Retinal pigment epithelial cell (primary cell): ENCODE results near the gene PLEKHM1.
"Not testable (repeated sequence)": the region's sequence is repeated elsewhere in the genome, so short reads cannot be mapped to it uniquely, and the experiment has no call there.

Experiments used
- DNase-seq: peaks from one replicate; pipeline ENCODE4 v3.0.0-alpha.2; 2010; ENCODE audit warnings: low read depth
- H3K4me3 ChIP-seq: 2 replicates; pipeline ENCODE4 v1.5.1; 2011; ENCODE audit warnings: mild to moderate bottlenecking, low read length, control low read depth, moderate library complexity
- CTCF ChIP-seq: conservative IDR thresholded peaks from 2 replicates; pipeline ENCODE4 v1.5.1; 2011; ENCODE audit warnings: low read depth, low read length, control low read depth, inconsistent platforms

PLEKHM1 gene

DNA sequence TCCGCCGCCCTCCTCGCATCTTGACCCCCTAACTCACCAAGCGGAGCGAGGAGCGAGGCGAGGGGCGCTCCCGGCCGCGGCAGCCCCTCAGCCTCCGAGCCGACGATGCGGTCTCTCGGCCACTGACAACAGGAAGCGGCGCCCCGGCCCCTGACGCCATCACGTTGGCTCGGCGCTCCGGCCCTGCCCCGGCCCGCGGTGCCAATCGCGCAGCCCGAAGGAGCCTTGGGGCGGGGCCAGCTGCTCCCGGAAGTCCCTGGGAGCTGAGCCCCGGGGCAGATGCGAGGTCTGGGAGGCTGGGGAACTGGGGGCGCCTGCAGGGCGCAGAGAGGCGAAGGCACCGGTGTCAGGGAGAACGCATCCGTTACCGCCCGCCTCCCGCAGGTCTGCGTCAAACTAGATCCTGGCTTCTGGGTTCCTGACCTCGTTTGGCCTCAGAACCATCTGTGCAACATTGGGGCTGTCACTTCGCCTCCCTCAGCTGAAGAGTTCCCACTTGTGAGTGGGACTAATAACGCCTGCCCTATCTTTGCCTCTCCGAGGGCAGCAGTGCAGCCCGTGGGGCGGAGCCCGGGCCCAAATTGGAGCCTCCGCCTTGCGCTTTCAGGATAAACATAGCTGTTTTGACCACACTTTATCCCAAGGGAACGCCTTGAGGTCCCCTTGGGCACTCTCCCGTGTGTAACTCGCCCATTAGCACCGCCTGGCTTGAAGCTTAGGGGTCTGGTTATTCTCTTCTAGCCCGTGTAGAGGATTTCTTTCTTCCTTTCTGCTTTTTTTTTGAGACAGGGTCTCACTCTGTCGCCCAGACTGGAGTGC, at the start of gene PLEKHM1:
TSS of gene PLEKHM1 (minus strand) at position 107 of the 819 bp plus-strand sequence. CDS start 8,237 bp downstream, outside the sequence.
- H3K4me3 ChIP-seq = peak within 1 kb of the TSS; percentile 58
- not testable (repeated sequence) for DNase-seq

DNA sequence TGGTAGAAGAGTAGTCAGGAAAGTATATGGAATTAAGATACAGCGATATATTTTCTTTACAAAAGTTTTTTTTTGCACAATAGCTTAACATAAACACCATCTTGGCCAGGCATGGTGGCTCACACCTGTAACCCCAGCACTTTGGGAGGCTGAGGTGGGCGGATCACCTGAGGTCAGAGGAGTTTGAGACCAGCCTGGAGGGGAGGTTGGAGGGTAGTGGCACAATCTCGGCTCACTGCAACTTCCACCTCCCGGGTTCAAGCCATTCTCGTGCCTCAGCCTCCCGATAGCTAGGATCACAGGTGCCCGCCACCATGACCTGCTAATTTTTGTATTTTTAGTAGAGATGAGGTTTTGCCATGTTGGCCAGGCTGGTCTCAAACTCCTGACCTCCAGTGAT, 47.6 kb upstream of the PLEKHM1 start:
- not testable (repeated sequence) for H3K4me3 ChIP-seq, DNase-seq

DNA sequence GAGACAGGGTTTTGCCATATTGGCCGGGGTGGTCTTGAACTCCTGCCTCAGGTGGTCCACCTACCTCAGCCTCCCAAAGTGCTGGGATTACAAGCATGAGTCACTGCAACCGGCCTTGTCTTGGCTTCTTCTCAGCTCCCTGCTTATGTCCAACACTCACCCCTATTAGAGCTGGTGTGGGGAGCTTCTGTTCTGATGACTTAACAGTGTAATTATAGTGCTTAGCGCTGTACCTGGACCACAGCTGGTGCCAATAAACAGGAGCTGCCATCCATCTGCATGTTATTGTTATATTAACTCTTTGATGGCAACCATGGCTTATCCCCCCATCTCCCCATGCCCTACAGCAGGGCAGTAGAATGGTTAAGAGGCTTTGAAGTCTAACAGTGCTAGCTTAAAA, 15.6 kb upstream of the PLEKHM1 start:
- DNase-seq, H3K4me3 ChIP-seq: not testable (repeated sequence)

DNA sequence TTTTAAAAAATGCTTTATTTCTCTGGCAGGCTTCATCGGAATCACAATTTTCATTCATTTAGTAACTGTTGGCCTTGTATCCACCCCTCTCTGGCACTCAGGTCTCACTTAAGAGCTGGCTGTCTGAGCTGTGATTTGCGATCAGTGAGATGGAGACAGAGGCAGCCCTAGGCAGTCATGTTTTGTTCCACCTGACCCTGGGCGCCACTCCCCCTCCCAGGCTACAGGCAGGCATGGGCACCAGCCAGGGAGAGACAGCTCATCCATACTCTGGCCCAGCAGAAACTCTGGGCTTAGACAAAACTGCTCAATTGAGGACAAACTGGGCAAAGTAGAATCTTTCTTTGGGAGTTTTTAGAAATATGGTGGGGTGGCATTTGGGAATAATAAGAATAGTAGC, 14.7 kb upstream of the PLEKHM1 start:
- not testable (repeated sequence) for DNase-seq, H3K4me3 ChIP-seq

DNA sequence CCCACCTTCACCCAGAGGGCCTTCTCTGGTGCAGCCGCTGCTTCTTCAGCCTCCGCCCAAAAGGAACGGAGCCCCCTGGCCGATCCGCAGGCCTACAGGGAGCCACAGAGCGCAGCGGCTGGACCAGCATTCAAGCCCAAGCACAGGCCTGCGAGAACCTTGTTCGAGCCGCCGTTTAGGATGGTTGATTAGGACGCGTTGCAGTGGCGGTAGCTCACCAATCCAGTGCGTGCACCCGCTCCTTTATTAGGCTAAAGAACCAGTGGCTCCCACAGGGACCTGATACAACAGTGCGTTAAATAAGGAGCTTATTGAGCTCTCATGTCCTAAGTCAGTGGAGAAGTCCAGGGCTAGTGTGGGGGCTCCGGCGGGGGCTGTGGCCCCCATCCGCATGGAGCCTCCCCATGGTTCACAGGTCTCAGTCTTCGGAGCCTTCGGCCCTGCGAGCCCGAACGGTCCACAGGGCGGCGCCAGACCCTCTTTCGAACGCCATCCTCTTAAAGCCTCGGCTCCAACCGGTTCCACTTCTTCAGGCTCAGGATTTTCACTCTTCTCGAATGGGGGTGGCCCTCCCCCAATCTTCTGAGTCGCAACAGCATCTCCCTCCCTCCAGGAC, 10.7 kb upstream of the PLEKHM1 start:
- not testable (repeated sequence) for H3K4me3 ChIP-seq, DNase-seq
- peak; percentile 16 for TF ChIP-seq CTCF

GRCh38 chr17:45500478-45500877, 10.0 kb upstream of the PLEKHM1 start:
- not testable (repeated sequence) for DNase-seq, H3K4me3 ChIP-seq

- not testable (repeated sequence) for H3K4me3 ChIP-seq, DNase-seq
Observed at GRCh38 chr17:45499208-45499607, 8.7 kb upstream of the PLEKHM1 start.

- H3K4me3 ChIP-seq = not testable (repeated sequence)
Observed at GRCh38 chr17:45498377-45498776, 7.9 kb upstream of the PLEKHM1 start.

GRCh38 chr17:45497449-45497848, 6.9 kb upstream of the PLEKHM1 start:
- DNase-seq = not testable (repeated sequence)

More at GRCh38 chr17:45498377-45498776, 7.9 kb upstream of the PLEKHM1 start:
- DNase-seq = not testable (repeated sequence)

DNA sequence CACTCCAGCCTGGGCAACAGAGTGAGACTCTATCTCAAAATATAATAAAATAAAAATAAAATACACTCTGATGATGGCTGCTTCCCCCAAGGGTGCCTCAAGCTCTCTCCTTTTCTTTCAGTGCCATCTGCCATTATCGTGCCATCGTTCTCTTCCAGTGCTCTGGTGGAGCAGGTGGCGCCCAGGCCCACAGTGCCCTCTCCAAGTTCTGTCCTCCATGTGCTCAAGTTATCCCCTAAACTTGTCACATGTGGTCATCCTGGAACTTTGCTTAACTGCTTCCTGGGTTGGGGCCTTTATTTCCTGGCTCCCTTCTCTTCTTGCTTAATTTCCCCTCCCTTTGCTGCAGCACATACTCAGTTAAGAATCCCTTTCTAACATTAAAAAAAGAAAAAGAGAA, 6.0 kb upstream of the PLEKHM1 start:
- DNase-seq = not testable (repeated sequence)

More at GRCh38 chr17:45497449-45497848, 6.9 kb upstream of the PLEKHM1 start:
- not testable (repeated sequence) for H3K4me3 ChIP-seq

GRCh38 chr17:45494556-45494955, 4.0 kb upstream of the PLEKHM1 start:
- H3K4me3 ChIP-seq, DNase-seq: not testable (repeated sequence)

More for the DNA sequence above, 6.0 kb upstream of the PLEKHM1 start:
- not testable (repeated sequence) for H3K4me3 ChIP-seq

- not testable (repeated sequence) for H3K4me3 ChIP-seq, DNase-seq
Observed at GRCh38 chr17:45492156-45492555, 1.6 kb upstream of the PLEKHM1 start.

- H3K4me3 ChIP-seq = peak overlapping the region; percentile 58
- DNase-seq = not testable (repeated sequence)
Observed at GRCh38 chr17:45490198-45490597, 323 bp downstream of the PLEKHM1 start.

GRCh38 chr17:45487704-45488103, 2.8 kb downstream of the PLEKHM1 start:
- H3K4me3 ChIP-seq = not testable (repeated sequence)
- DNase-seq = peak; percentile 63

- H3K4me3 ChIP-seq, DNase-seq: not testable (repeated sequence)
Observed at GRCh38 chr17:45483591-45484216, 6.8 kb downstream of the PLEKHM1 start.

DNA sequence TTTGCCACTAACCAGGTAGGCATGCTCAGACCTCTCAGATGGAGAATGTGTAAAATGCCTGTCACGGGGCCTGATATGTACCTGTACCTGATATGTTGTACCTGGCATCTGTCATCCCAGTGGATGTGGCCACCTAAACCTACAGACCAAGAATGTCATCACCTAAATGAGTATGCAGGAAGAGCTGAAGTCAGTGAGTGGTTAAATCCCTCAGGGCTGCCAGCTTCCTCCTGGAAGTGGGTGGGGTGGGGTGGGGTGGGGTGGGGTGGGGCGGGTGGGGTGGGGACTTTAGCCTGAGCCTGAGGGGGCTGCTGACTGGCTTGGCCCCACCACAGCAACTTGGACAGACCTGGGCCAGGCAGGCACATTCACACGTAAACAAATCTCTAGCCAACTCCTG, 7.3 kb downstream of the PLEKHM1 start:
- not testable (repeated sequence) for H3K4me3 ChIP-seq, DNase-seq

DNA sequence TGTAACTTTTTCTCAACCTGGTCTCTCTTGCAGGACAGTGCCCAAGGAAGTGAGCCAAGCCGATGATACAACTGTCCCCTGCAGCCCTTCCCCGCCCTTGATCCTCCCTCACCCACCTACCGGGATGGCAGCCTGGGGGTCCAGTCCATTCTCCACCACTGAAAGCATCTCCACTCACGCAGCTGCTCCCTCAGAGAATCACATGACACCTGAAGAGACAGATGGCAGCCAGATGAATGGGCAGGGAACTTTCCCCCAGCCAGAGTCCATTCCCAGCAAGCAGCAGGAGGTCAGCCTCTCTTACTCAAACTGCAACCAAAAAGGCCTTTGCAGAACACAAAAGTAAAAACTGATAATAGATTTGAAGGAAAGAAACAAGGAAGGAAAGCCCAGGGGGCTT, 8.2 kb downstream of the PLEKHM1 start:
- H3K4me3 ChIP-seq = not testable (repeated sequence)

DNA sequence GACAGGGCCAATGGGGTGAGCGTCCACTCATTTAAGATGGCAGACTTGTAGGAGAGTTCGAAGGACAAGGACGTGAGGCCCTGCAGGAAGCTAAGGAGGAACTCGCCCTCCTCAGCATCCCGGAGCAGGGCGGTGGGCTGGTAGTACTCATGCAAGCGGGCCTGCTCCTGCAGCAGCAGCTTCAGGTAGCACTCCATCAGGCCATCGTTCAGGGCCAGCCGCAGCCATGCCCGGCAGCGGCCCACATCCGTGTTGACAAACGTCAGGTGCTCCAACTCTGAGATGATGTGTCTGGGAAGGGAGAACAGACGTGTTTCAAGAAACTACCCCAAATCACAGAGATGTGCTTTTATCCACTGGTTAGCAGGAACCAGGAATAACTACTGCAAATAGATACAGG, 15.1 kb downstream of the PLEKHM1 start:
- DNase-seq, H3K4me3 ChIP-seq: not testable (repeated sequence)

More for the DNA sequence above, 8.2 kb downstream of the PLEKHM1 start:
- not testable (repeated sequence) for DNase-seq
